ENCODE results near the gene TDO2.
"Not testable (repeated sequence)": the region's sequence is repeated elsewhere in the genome, so short reads cannot be mapped to it uniquely, and the experiment has no call there.

TDO2 gene

GRCh38 chr4:155889946-155890345, 13.6 kb upstream of the TDO2 start:
- no peak for DNase-seq
- no peak for TF ChIP-seq POLR2A (IDR thresholded peaks at IDR 0.05; ENCODE audit: low read length)
- no peak for TF ChIP-seq GATA1 (IDR thresholded peaks at IDR 0.05; ENCODE audit: low read depth, low read length)

GRCh38 chr4:155891058-155891457, 12.4 kb upstream of the TDO2 start:
- TF ChIP-seq POLR2A (IDR thresholded peaks at IDR 0.05; ENCODE audit: low read length): no peak
- no peak for TF ChIP-seq GATA1 (IDR thresholded peaks at IDR 0.05; ENCODE audit: low read depth, low read length)
- DNase-seq: no peak

- not testable (repeated sequence) for DNase-seq
Measured at GRCh38 chr4:155898371-155898770, 5.1 kb upstream of the TDO2 start.

GRCh38 chr4:155899891-155900290, 3.6 kb upstream of the TDO2 start:
- no peak for TF ChIP-seq POLR2A (IDR thresholded peaks at IDR 0.05; ENCODE audit: low read length)
- TF ChIP-seq GATA1 (IDR thresholded peaks at IDR 0.05; ENCODE audit: low read depth, low read length): no peak
- no peak for DNase-seq

GRCh38 chr4:155900381-155900780, 3.1 kb upstream of the TDO2 start:
- DNase-seq: no peak
- TF ChIP-seq GATA1 (IDR thresholded peaks at IDR 0.05; ENCODE audit: low read depth, low read length): no peak
- TF ChIP-seq POLR2A (IDR thresholded peaks at IDR 0.05; ENCODE audit: low read length): no peak

- TF ChIP-seq GATA1 (IDR thresholded peaks at IDR 0.05; ENCODE audit: low read depth, low read length) (no peak), POLR2A (IDR thresholded peaks at IDR 0.05; ENCODE audit: low read length) (no peak)
- no peak for DNase-seq
Measured at GRCh38 chr4:155901013-155901412, 2.5 kb upstream of the TDO2 start.

GRCh38 chr4:155904331-155904730, 835 bp downstream of the TDO2 start:
- no peak for TF ChIP-seq GATA1 (IDR thresholded peaks at IDR 0.05; ENCODE audit: low read depth, low read length)
- no peak for DNase-seq

GRCh38 chr4:155906554-155907247, 3.2 kb downstream of the TDO2 start:
- TF ChIP-seq POLR2A (IDR thresholded peaks at IDR 0.05; ENCODE audit: low read length) (no peak), GATA1 (IDR thresholded peaks at IDR 0.05; ENCODE audit: low read depth, low read length) (no peak)
- no peak for DNase-seq

GRCh38 chr4:155907556-155907955, 4.1 kb downstream of the TDO2 start:
- no peak for DNase-seq
- TF ChIP-seq GATA1 (IDR thresholded peaks at IDR 0.05; ENCODE audit: low read depth, low read length) (no peak), POLR2A (IDR thresholded peaks at IDR 0.05; ENCODE audit: low read length) (no peak)

- TF ChIP-seq GATA1 (IDR thresholded peaks at IDR 0.05; ENCODE audit: low read depth, low read length) (no peak), POLR2A (IDR thresholded peaks at IDR 0.05; ENCODE audit: low read length) (no peak)
- DNase-seq: no peak
Measured at GRCh38 chr4:155908187-155909139, 5.0 kb downstream of the TDO2 start.

GRCh38 chr4:155909615-155910226, 6.2 kb downstream of the TDO2 start:
- TF ChIP-seq GATA1 (IDR thresholded peaks at IDR 0.05; ENCODE audit: low read depth, low read length): no peak
- TF ChIP-seq POLR2A (IDR thresholded peaks at IDR 0.05; ENCODE audit: low read length): no peak
- DNase-seq: no peak

GRCh38 chr4:155911905-155912304, 8.4 kb downstream of the TDO2 start:
- TF ChIP-seq GATA1 (IDR thresholded peaks at IDR 0.05; ENCODE audit: low read depth, low read length) (no peak), POLR2A (IDR thresholded peaks at IDR 0.05; ENCODE audit: low read length) (no peak)
- no peak for DNase-seq

- no peak for TF ChIP-seq POLR2A (IDR thresholded peaks at IDR 0.05; ENCODE audit: low read length)
- no peak for TF ChIP-seq GATA1 (IDR thresholded peaks at IDR 0.05; ENCODE audit: low read depth, low read length)
- DNase-seq: no peak
Measured at GRCh38 chr4:155914782-155915181, 11.3 kb downstream of the TDO2 start.

- no peak for DNase-seq
- TF ChIP-seq POLR2A (IDR thresholded peaks at IDR 0.05; ENCODE audit: low read length): no peak
- no peak for TF ChIP-seq GATA1 (IDR thresholded peaks at IDR 0.05; ENCODE audit: low read depth, low read length)
Measured at GRCh38 chr4:155921597-155921996, 18.1 kb downstream of the TDO2 start.

All from erythroblast (primary cell).